GM19372 (cell line): ENCODE data around the gene ZNF334.

Experiments
- ATAC-seq: cut with Tn5 transposase; IDR thresholded peaks from one replicate; pipeline ENCODE4 v1.9.1; 2021; ENCODE audit warnings: mild to moderate bottlenecking, low read depth, moderate library complexity; ENCODE audit not compliant: unreplicated experiment

The ZNF334 gene

GRCh38 chr20:46546298-46546697, 32.9 kb upstream of the ZNF334 start:
- no peak for ATAC-seq

GRCh38 chr20:46545827-46546138, 32.4 kb upstream of the ZNF334 start:
- no peak for ATAC-seq

GRCh38 chr20:46545077-46545826, 31.9 kb upstream of the ZNF334 start:
- ATAC-seq: no peak

DNA sequence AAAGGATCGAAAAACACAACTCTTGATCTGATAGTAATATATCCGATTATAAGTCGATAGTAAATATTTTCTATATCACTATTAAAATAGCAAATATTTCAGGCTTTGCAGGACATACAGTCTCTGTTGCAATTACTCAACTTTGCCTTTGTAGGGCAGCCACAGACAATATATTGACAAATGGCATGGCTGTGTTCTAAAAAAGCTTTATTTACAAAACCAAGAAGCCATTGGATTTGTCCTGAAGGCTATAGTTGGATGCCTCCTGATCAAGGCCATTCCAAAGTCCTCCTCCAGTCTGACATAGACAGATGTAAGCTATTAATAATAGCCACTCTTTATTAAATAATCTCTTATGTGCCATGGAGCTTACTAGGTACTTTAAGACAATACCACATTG, 31.2 kb upstream of the ZNF334 start:
- no peak for ATAC-seq

DNA sequence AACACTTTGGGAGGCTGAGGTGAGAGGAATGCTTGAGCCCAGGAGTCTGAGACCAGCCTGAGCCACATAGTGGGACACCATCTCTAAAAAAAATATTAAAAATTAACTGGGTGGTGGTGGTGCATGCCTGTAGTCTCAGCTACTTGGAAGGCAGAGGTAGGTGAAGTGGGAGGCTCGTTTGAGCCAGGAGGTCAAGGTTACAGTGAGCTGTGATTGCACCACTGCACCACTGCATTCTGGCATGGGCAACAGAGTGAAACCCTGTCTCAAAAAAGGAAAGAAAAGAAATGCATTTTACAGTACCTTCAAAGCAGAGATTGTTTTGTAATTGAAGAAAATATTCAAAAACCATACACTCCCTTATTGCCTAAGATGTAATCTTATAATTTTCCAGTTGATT, 30.6 kb upstream of the ZNF334 start:
- ATAC-seq: no peak

DNA sequence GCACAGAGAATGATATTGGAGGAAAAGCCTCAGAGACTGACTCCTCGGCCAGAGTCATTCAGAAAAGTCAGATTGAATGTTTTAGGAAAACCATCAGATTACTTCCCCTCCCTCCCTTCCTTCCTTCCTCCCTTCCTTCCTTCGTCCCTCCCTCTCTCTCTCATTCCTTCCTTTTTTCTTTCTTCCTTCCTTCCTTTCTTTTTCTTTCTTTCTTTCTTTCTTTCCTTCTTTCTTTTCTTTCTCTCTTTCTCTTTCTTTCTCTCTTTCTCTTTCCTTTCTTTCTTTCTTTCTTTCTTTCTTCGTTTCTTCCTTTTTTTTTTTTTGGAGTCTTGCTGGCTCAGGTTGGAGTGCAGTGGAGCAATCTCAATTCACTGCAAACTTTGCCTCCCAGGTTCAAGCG, 29.7 kb upstream of the ZNF334 start:
- no peak for ATAC-seq

DNA sequence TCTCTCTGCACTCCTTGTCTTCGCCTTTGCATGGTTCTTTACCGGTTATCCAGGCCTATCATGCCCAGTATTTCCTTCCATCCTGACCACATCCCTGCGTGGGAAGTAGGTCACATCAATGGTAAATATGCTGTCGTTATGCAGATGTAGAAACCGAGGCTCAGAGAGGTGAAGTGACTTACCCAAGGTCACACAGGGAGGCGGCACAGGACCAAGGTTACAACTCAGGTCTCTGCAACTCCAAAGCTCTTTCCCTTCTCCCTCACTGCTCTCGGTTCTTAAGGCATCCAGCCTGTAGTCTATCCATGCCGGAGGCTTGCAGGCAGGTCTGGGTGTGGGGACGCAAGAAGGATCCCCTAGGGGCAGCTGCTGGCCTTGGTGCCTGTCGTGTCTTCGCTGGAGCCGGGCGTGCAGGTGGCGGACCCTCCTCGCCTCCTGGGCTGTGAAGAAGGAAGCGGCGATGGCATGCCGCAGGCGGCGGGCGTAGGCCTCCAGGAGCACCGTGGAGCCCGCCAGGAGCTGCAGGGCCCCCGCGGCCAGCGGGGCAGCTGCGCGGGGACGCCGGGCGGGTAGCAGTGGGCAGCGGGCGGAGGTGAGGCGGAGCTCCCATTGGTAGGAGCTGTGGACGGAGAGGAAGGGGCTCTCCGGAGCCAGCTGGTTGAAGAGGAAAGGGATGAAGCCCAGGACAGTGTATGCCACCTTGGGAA, 28.0 kb upstream of the ZNF334 start:
- ATAC-seq: no peak

DNA sequence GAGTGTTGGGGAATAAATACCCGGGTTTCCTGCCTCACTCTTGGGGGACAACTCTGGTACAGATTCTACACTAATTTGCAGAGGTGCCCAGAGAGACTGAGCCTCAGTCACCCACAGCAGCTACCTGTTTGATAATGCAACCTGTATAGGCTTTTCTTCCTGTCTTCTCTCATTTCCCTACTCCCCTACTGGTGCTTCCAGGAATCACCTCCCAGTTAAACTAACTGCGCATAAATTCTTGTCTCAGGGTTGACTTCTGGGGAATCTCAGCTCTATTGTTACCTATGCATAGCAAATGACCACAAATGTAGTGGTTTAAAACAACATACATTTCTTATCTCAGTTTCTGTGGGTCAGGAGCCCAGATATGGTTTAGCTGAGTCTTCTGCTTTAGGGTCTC, 25.8 kb upstream of the ZNF334 start:
- ATAC-seq: no peak

DNA sequence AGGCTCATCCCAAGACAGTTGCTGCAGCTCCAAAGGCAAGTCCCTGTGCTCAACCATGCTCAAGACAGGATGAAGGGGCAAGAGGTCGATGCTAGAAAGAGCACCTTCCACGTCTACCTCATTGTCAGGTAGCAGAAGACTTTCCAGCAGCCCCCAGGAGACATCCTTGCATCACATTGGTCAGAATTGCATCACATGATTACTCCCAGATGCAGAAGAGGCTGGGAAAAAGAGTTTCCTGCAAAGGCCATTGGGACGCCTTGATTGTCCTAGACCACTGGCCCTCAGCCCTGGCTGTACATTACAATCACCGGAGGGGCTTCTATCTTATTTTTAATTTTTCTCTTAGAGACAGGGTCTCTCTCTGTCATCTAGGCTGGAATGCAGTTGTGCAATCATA, 17.3 kb upstream of the ZNF334 start:
- no peak for ATAC-seq

- no peak for ATAC-seq
Measured at GRCh38 chr20:46523696-46524328, 10.5 kb upstream of the ZNF334 start.

DNA sequence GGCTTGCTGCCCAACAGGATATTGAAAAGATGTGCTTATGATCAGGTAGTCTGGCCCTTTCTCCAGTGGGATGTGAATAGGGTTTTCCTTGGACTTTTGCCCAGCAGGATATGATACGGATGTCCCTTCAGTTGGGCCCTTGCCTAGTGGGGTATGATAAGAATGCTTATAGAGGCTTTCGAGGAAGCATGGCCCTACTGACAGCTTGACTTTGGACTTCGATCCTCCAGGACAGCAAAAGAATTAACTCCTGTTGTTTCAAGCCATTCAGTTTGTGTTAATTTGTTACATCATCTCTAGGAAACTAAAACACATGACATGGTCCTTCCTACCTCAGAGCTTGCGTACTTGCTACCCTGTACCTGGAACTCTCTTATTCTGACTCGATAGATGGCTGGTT, 9.7 kb upstream of the ZNF334 start:
- no peak for ATAC-seq

GRCh38 chr20:46520976-46521579, 7.7 kb upstream of the ZNF334 start:
- ATAC-seq: no peak

- no peak for ATAC-seq
Measured at GRCh38 chr20:46520540-46520939, 7.2 kb upstream of the ZNF334 start.

GRCh38 chr20:46519471-46520068, 6.2 kb upstream of the ZNF334 start:
- ATAC-seq: no peak

GRCh38 chr20:46509523-46509922, 3.8 kb downstream of the ZNF334 start:
- ATAC-seq: no peak

DNA sequence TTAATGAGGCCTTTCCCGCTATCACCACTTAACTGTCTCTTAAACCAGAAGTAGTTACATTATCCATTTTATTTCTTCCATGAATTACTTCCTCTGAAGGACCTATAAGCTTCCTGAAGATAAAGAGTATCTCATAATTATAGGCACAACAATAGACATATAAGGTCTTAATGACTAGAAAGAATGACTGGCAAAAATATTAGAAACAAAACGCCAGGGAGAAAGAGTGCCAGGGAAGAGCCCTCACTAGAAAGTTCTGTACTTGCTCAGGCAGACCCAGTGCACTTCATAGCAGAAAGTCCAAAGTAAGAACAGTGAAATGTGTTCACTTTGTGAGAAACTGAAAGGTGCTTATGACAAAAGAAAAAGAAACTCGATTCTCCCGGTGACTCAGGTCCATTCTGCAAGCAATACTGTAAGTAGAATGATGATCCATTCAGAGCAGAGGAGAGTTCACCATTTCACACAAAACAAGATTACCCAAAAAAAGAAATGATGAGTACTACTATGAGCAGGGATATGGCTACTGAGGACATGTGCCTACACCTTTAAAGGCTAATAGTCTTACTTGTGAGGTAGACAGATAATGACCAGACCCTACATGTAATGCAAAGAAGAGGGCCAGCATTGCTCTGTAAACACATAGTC, 5.5 kb downstream of the ZNF334 start:
- ATAC-seq: no peak

DNA sequence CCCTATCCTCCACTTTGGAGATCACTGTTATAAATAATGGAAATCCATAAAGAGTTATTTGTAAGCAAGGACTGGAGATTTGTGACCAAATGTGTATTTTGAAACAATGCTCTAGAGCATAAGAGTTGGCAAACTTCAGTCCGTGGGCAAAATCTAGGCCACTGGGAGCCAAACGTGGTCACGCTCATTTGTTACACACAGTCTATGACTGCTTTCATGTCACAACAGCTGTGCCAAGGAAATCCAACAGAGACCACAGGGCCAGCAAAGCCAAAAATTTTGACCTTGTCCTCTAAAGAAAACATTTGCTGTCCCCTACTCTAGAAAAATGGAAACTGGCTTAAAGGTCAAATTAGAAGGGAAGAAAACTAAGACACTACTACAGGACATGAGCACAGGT, 7.9 kb downstream of the ZNF334 start:
- no peak for ATAC-seq

- no peak for ATAC-seq
Measured at GRCh38 chr20:46501961-46502360, 11.4 kb downstream of the ZNF334 start.

DNA sequence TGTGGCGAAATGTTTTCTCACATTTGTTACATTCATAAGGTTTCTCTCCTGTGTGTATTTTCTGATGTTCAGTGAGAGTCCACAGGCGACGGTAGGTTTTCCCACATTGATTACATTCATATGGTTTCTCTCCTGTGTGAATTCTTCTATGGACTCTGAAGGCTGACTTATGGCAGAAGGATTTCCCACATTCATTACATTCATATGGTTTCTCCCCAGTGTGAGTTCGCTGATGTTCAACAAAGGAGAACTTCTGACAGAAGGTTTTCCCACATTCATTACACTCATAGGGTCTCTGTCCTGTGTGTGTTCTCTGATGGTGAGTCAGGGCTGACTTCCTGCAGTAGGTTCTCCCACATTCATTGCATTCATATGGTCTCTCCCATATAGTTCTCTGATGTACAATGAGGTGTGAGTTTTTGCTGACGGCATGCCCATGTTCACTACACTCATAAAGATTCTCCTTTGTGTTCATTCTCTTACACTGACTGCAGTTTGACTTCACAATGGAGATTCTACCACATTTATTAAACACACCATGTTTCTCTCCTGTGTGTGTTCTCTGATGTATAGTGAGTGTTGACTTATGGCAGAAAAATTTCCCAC, 11.9 kb downstream of the ZNF334 start:
- no peak for ATAC-seq

GRCh38 chr20:46494077-46494476, 19.3 kb downstream of the ZNF334 start:
- ATAC-seq: no peak
